Transverse colon (tissue), 4 donors: ENCODE measurements around the gene CD320. TPM values are rescaled to one million over a fixed set of nuclear protein-coding genes. Genes with fewer than 3 reads are reported as not detected.
"Not testable (repeated sequence)": the region's sequence is repeated elsewhere in the genome, so short reads cannot be mapped to it uniquely, and the experiment has no call there.

Experiments used
- DNase-seq: peaks from one replicate; pipeline ENCODE4 v3.0.0-alpha.2; 2019
- H3K27ac ChIP-seq, 4 donors: fragments of 200-600 bp; sonication (generic); 2 replicates each; pipeline ENCODE4 v1.5.1; 2016 to 2018; ENCODE audit warnings: inconsistent platforms in 4 of 4
- H3K27me3 ChIP-seq: fragments of 200-600 bp; sonication (generic); 2 replicates; pipeline ENCODE4 v1.5.1; 2017; ENCODE audit warnings: inconsistent platforms
- H3K36me3 ChIP-seq, 4 donors: fragments of 200-600 bp; sonication (generic); 2 replicates each; pipeline ENCODE4 v1.5.1; 2017 to 2019; ENCODE audit warnings: inconsistent platforms in 4 of 4
- H3K4me1 ChIP-seq, 4 donors: fragments of 200-600 bp; sonication (generic); 2 replicates each; pipeline ENCODE4 v1.5.1; 2017 to 2020; ENCODE audit warnings: inconsistent platforms in 4 of 4
- H3K4me3 ChIP-seq, 4 donors: fragments of 200-600 bp; sonication (generic); 1 replicate in 1 of 4; 2 replicates in 3 of 4; pipeline versions ENCODE4 v1.5.1 to v1.6.1; 2017 to 2019; ENCODE audit warnings: inconsistent platforms in 4 of 4
- H3K9me3 ChIP-seq, 2 donors: fragments of 200-600 bp; sonication (generic); 2 replicates each; pipeline ENCODE4 v1.5.1; 2017 to 2019; ENCODE audit warnings: inconsistent platforms in 2 of 2
- EP300 ChIP-seq: sonication (generic); formaldehyde crosslinking; IDR thresholded peaks from one replicate; pipeline ENCODE4 v1.6.1; 2017; ENCODE audit warnings: antibody characterized with exemption, low read depth
- POLR2A ChIP-seq: fragments of 450-650 bp; IDR thresholded peaks from one replicate; pipeline ENCODE4 v1.6.1; 2016; ENCODE audit warnings: antibody characterized with exemption, mild to moderate bottlenecking, moderate library complexity
- POLR2AphosphoS5 ChIP-seq, 3 donors: sonication (generic); formaldehyde crosslinking; IDR thresholded peaks; one replicate each; pipeline ENCODE4 v1.6.1; 2016; ENCODE audit warnings: antibody characterized with exemption in 3 of 3
- WGBS, 2 donors: methylation state at CpG; one replicate each; pipeline ENCODE4 v1.1.5; 2018; ENCODE audit warnings: low coverage in 1 of 2; 5-methylcytosine and 5-hydroxymethylcytosine counted together
- in situ Hi-C, 4 donors: fragments of 200-750 bp; cut with MboI; loops; one replicate each; pipeline versions ENCODE4 v1.15.0 to v1.15.1; 2017; ENCODE audit warnings: low sequenced_read_pairs in 3 of 4, low pct_ligation_motif_present in 1 of 4, low pct_unique_long_range_greater_than_20kb in 1 of 4
- intact Hi-C: fragments of 100-400 bp; cut with DNase I; formaldehyde crosslinking; loops from one replicate; pipeline ENCODE4 v1.15.1; 2023; ENCODE audit warnings: low total_unique reads
- total RNA-seq, 4 donors: library from RNA; depleted of rRNA; stranded (reverse); fragments of >200 nt; gene quantifications; one replicate each; pipeline ENCODE4 v1.1.0, GENCODE V29; 2016
- TF ChIP-seq, protein P1 (sequence below), 5 experiments: fragments of 200-600 bp in 3 of 5; fragments of 450-650 bp in 2 of 5; sonication (generic) in 3 of 5; IDR thresholded peaks; 1 replicate in 2 of 5; 2 replicates in 3 of 5; pipeline ENCODE4 v1.5.1; 2016 to 2017; ENCODE audit warnings: antibody characterized with exemption in 5 of 5, inconsistent platforms in 3 of 5, mild to moderate bottlenecking in 2 of 5, moderate library complexity in 1 of 5

CD320 gene
- total RNA-seq, 4 donors from 2014 or later: 9.4 to 73.2 (median 41.0) TPM

DNA sequence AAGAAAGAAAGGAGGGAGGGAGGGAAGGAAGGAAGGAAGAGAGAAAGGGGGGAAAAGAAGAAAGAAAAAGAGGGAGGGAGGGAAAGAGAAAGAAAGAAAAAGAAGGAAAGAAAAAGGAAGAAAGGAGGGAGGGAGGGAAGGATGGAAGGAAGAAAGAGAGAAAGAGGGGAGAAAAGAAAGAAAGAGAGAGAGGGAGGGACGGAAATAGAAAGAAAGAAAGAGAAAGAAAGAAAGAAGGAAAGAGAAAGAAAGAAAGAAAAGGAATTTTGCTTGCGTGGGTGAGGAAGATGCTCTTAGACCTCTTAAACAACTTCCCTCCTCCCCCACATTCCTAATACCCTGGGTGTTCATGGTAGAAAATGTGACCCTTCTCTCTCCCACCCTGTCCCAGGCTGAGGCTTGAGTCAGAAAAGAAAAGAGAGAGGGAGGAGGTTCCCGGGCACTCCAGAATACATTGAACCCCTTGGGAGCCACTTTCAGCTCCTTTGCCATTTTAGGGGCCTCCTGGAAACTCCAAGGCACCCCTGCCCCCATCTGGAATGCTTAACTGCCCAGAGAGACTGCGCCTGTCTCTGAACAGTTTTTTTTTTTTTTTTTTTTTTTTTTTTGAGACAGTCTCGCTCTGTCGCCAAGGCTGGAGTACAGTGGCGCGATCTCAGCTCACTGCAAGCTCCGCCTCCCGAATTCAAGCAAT is 44.1 kb upstream of the CD320 start:
- peaks cover 25% of the 10 kb centered on the region for H3K27me3 ChIP-seq
- no peak for DNase-seq
- TF ChIP-seq EP300 (no peak), POLR2A (no peak), POLR2AphosphoS5 (IDR thresholded peaks at IDR 0.05) (no peak)
- TF ChIP-seq, protein P1, sequence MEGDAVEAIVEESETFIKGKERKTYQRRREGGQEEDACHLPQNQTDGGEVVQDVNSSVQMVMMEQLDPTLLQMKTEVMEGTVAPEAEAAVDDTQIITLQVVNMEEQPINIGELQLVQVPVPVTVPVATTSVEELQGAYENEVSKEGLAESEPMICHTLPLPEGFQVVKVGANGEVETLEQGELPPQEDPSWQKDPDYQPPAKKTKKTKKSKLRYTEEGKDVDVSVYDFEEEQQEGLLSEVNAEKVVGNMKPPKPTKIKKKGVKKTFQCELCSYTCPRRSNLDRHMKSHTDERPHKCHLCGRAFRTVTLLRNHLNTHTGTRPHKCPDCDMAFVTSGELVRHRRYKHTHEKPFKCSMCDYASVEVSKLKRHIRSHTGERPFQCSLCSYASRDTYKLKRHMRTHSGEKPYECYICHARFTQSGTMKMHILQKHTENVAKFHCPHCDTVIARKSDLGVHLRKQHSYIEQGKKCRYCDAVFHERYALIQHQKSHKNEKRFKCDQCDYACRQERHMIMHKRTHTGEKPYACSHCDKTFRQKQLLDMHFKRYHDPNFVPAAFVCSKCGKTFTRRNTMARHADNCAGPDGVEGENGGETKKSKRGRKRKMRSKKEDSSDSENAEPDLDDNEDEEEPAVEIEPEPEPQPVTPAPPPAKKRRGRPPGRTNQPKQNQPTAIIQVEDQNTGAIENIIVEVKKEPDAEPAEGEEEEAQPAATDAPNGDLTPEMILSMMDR (IDR thresholded peaks at IDR 0.05): no peak
- H3K27ac ChIP-seq: no peak overlapping the region
- no peaks in the 10 kb centered on the region for H3K9me3 ChIP-seq
- peaks cover 0 to 19% (median 5%) of the 10 kb centered on the region in 4 donors for H3K4me1 ChIP-seq
- intact Hi-C loops: loop anchor here (10.0 kb wide), 1 partner anchor 153 kb away; the partner anchor contains the start of gene PRAM1
- H3K36me3 ChIP-seq: no peaks in the 10 kb centered on the region
- H3K4me3 ChIP-seq: no peak overlapping the region
- in situ Hi-C loops: loop anchor here in 2 of 4 donors (10.0 kb wide), 2 partner anchors 53 to 153 kb away; partner anchors contain the start of gene PRAM1 (in 2 of the 2)
- 16 to 23% methylated on average over 4 to 10 of the region's 10 CpGs for WGBS, 2 donors

DNA sequence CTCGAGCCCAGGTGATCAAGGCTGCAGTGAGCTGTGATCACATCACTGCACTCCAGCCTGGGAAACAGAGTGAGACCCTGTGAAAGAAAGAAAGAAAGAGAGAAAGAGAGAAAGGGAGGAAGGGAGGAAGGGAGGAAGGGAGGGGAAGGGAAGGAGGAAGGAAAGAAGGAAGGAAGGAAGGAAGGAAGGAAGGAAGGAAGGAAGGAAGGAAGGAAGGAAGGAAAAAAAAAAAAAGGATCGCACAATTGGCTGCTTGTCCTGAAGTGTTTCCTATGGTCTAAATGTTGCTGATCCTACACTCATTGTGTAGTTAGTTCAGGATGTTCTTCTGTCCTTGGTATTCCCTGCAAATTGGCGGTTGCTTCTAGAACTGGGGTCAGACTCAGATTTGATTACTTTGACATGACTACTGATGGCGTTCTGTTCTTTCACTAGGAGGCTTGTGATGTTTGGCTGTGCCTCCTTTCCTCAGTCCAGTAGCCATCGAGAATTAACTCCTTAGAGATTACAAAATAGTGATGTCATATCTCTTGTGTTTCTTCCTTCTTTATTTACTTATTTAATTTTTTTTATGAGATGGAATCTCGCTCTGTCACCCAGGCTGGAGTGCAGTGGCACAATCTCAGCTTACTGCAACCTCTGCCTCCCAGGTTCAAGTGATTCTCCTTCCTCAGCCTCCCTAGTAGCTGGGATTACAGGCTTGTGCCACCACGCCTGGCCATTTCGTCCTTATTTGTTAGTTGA is 41.6 kb upstream of the CD320 start:
- H3K27ac ChIP-seq, H3K36me3 ChIP-seq, DNase-seq, H3K9me3 ChIP-seq, H3K4me3 ChIP-seq: not testable (repeated sequence)
- peaks cover 33% of the 10 kb centered on the region for H3K27me3 ChIP-seq
- intact Hi-C loops (loop anchor here (10.0 kb wide), 1 partner anchor 155 kb away; the partner anchor contains the start of gene PRAM1), in situ Hi-C loops (loop anchor here in 2 of 4 donors (10.0 kb wide), 2 partner anchors 55 to 155 kb away; partner anchors contain the start of gene PRAM1 (in 2 of the 2))
- H3K4me1 ChIP-seq: peaks cover 0 to 19% (median 5%) of the 10 kb centered on the region in 4 donors
- 61 to 69% methylated on average over 4 to 8 of the region's 8 CpGs for WGBS, 2 donors

DNA sequence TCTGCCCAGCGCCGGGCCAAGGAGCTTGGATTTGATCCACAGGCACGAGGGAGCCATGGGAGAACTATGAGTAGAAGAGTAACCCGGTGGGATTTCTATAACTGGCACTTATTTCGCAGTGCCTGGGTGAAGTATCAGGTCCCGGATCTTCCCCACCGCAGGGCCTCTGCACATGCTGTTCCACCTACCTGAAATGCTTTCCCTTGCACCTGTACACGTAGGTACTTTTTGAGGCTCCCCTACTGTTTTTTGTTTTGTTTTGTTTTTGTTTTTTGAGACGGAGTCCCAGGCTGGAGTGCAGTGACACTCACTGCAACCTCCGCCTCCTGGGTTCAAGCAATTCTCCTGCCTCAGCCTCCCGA is 35.3 kb upstream of the CD320 start:
- intact Hi-C loops (no loop called here), in situ Hi-C loops (no loop called here)
- Histone ChIP-seq H3K9me3 (no peaks in the 10 kb centered on the region), H3K4me1 (peaks cover 0 to 11% (median 6%) of the 10 kb centered on the region in 4 donors), H3K27me3 (peaks cover 55% of the 10 kb centered on the region), H3K4me3 (peak overlapping the region in 2 of 4 donors; percentile 42 to 46), H3K36me3 (no peaks in the 10 kb centered on the region), H3K27ac (no peak overlapping the region)
- WGBS, 2 donors: 34% methylated on average over 11 of the region's 11 CpGs; no CpG with 5 or more reads in 1 of the 2 donors
- TF ChIP-seq, protein P1 (IDR thresholded peaks at IDR 0.05): no peak
- no peak for TF ChIP-seq EP300
- TF ChIP-seq POLR2A: no peak
- no peak for TF ChIP-seq POLR2AphosphoS5 (IDR thresholded peaks at IDR 0.05)
- no peak for DNase-seq

DNA sequence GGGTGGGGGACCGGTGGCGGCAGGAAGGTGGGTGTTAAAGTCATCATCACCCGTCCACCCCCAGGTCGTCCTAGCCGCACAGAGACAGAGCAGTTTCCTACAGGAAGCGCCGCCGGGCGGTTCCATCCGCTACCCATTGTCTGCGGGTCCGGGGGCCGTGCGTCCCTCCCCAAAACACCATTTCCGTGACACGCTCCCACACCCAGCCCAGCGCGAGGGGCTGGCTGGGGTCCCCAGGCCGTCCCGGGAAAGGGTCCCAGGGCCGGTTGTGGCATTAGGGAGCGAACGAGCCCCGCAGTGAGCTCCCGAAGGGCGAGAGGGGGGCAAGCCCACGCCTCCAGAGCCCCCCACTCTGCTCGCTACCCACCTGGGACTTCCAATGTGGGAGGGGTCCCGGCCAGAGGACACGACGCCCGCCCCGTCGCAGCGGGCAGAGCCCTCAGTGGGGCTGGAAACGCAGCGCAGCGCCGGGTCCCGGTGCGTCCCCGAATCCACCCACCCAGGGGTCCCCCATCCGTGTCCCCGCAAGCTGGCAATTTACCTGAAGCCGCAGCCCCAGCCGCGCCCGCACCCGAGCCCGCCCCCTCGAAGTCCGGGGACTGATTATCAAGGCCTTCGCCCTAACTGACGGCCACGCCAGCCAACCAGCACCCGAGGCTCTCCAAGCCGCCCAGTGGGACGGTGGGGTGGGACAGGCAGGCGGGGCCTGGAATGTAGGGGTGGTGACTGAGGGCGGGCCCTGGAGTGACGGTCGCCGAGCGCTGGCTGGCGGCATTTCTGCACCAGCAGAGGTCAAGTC is 34.7 kb upstream of the CD320 start, which contains the start of gene KANK3:
Gene KANK3 (minus strand): TSS at position 579 of the 799 bp plus-strand sequence. CDS start 5,434 bp downstream, outside the sequence.
- peak; percentile 30 to 60 (median 52) for TF ChIP-seq POLR2AphosphoS5 (IDR thresholded peaks at IDR 0.05)
- no peak for TF ChIP-seq EP300
- TF ChIP-seq, protein P1 (IDR thresholded peaks at IDR 0.05): peak in 1 of 5 experiments; percentile 22
- no peak for TF ChIP-seq POLR2A
- Histone ChIP-seq H3K4me3 (peak within 1 kb of the TSS; percentile 2 to 46 (median 32)), H3K36me3 (no peaks in the 10 kb centered on the region), H3K9me3 (no peaks in the 10 kb centered on the region), H3K27me3 (peaks cover 58% of the 10 kb centered on the region), H3K4me1 (peaks cover 0 to 11% (median 6%) of the 10 kb centered on the region in 4 donors), H3K27ac (peak within 1 kb of the TSS; percentile 37 to 58 (median 50))
- in situ Hi-C loops (no loop called here), intact Hi-C loops (no loop called here)
- peak; percentile 95 for DNase-seq
- 2% methylated on average over 37 of the region's 65 CpGs; no CpG with 5 or more reads in 1 of the 2 donors for WGBS, 2 donors
